Activated CD4-positive, alpha-beta T cell treated with anti-CD3 and anti-CD28 coated beads, Interleukin-2, amount 50 U/mL, for 24 hours (primary cell): ENCODE data around the gene CCDC106.

ENCODE experiments used
- DNase-seq, 2 donors: peaks; one replicate each; pipeline ENCODE4 v3.0.0-alpha.2; 2020; ENCODE audit warnings: low read depth in 1 of 2, low spot score in 1 of 2

Gene CCDC106

DNA sequence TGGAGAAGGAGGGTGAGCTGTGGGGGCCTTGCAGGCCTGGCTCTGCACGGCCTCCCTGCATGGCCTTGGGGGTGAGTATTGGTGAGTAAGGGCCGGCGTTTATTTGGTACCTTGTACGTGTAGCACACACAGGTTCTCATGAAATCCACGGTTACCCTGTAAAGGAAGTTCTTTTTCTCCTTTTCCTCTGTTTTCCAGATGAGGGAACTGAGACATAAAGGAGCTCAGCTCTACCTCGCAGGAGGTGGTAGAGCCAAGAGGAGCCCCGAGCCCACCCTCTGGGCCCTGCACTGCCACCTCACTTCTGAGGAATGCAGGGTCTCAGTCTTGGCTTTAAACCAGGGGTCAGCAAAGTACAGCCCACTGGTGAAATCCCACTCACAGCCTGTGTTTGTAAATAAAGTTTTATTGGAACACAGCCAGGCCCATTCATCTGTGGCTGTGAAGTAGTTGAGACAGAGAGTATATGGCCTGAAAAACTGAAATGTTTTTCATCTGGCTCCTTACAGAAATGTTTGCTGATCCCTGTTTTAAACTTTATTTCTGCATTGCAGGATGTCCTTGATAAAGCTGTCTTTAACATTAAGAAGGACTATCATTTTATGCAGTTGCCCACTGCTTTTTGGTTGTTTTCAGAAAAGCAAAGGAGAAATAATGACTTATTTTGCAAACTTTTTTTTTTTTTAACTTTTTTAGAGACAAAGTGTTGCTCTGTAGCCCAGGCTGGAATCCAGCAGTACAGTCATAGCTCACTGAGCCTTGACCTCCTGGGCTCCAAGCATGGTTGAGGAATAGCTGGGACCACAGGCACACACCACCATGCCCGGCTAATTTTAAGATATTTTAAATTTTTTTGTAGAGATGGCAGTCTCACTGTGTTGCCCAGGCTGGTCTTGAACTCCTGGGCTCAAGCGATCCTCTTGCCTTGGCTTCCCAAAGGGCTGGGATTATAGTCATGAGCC is 33.4 kb downstream of the CCDC106 start:
- DNase-seq = no peak

DNA sequence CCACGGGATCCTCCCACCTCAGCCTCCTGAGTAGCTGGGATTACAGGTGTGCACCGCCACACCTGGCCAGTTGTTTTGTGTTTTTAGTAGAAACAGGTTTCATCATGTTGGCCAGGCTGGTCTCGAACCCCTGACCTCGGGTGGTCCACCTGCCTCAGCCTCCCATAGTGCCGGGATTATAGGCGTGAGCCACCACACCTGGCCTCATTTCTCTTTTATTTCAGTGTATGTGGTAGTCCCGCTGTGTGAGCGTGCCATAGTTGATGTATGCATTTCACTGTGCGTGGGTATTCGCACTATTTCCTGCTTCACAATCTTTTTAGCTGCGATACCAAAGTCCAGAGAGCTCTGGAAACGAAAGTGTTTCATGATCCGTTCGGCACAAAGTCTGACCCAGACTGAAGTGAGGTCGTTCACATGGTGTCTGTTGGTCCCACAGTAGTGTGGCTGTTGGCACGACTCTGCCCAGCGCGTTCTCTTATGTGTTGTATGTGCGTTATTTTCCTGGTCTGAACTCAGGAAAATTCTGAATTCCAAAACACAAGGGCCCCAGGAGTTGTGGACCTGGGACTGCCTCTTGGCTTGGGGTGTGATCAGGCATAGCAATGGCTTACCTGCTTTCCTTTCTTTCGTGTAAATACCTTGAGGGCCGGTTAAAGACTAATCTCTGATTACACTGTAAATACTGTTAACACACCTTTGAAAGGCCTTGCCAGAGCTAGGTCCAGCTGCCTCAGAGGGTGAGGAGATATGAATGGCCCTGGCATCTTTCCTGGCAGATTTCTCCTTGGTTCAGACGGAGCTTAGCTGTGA is 35.6 kb downstream of the CCDC106 start:
- no peak for DNase-seq

DNA sequence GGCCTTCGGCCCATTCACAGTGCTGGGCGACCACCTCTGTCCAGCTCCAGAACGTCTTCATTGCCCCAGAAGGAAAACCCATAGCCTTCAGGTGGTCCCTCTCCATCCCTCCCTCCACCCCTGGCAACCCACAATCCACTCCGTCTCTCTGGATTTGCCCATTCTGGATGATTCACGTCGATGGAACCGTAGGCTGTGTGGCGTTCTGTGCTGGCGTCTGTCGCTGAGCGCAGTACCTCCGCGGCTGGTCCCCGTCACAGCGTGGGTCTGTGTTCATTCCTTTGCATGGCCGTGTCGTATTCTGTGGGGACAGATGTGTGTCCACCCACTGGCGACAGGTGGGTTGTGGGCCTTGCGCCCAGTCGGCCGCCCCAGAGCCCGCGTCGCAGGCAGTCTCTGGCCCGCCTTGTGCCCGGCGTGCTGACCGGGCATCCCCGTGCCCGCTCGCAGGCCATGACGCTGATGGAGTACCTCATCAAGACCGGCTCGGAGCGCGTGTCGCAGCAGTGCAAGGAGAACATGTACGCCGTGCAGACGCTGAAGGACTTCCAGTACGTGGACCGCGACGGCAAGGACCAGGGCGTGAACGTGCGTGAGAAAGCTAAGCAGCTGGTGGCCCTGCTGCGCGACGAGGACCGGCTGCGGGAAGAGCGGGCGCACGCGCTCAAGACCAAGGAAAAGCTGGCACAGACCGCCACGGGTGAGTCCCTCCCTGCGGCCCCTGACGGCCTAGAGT is 37.1 kb downstream of the CCDC106 start:
- no peak for DNase-seq

DNA sequence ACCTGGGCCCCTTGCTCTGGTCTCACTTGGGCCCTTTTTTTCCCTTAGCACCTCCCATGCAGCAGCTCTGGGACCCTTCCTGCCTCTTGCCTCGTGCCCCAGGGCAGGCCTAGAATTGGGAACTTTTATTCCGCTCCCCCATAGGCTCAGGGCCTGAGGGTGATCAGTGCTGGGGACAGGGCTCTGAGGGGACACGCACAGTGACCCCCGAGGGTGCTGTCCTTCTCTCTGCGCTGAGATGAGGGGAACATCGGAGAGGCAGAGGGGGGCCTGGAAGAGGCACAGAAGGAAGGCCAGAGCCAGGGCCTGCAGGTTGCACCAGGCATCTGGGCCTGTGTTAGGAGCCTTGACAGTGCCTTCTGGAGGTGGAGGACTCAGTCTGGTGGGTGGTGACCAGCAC is 37.8 kb downstream of the CCDC106 start:
- no peak for DNase-seq

GRCh38 chr19:55686311-55687050 is 38.5 kb downstream of the CCDC106 start:
- no peak for DNase-seq

GRCh38 chr19:55687281-55688201 is 39.5 kb downstream of the CCDC106 start:
- DNase-seq = no peak

- DNase-seq = no peak
Observed at GRCh38 chr19:55688422-55689218, 40.6 kb downstream of the CCDC106 start.

DNA sequence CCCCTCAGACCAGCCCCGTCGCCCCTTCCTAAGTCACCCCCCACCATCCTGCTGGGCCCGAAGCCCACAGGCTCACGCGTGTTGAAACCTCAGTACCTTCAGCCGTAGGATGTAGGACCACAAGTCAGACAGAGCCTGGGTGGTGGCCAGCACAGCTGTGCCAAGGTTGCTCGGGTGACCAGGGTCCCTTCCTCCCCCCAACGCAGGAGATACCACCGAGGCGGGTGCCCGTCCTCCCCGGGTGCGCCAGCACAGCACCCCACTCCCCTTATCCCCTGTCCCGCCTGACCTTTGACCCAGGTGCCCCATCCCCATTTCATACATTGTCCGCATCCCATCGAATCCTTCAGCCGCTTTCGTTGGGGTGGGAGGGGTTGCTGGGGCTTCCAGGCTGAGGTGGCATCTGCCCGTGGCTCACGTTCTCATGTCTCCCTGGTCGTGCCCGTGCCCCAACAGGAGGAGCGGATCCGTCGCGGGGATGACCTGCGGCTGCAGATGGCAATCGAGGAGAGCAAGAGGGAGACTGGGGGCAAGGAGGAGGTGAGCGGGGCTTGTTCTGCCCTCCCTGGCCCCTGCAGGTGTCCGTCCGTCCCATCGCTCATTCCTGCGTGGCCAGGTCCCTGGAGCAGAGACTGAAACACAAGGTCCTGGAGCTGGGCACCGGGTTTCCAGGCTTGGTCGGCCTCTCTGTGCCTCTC is 41.5 kb downstream of the CCDC106 start:
- no peak for DNase-seq

GRCh38 chr19:55690109-55690768 is 42.2 kb downstream of the CCDC106 start:
- DNase-seq = no peak

GRCh38 chr19:55690769-55691545 is 42.9 kb downstream of the CCDC106 start:
- DNase-seq = no peak

- no peak for DNase-seq
Observed at GRCh38 chr19:55691561-55692481, 43.8 kb downstream of the CCDC106 start.

DNA sequence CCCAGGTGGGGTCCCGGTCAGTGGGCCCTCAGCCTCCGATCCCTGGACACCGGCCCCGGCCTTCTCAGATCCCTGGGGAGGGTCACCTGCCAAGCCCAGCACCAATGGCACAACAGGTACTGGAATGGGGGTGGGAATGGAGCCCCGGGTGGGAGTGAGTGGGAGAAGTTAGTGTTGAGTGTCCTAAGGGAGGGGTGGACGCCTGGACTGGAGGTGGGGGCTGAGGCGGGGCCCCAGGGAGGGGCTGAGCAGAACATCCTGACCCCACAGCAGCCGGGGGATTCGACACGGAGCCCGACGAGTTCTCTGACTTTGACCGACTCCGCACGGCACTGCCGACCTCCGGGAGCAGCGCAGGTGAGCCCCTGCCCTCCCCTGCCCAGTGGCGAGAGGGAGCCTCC is 44.7 kb downstream of the CCDC106 start:
- DNase-seq = no peak

GRCh38 chr19:55693336-55693974 is 45.4 kb downstream of the CCDC106 start:
- DNase-seq = no peak

DNA sequence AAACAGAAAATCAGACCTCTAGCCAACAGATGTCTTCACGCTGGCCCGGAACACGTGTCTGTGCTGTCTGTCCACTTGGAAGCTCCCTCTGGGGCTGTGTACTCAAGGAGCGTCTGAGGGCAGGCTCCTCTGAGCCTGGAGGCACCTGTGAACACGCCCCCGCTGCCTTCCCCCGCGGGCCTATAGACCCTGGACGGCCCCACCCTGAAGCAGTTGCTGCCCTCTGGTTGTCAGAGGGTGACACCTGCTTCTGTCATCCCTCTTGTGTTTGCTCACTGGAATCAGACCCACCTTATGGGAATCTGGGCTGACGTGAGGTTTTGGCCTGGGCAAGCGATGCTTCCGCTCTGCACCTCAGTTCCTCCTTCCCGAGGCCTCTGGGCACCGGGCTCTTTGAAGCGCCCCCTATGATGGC is 46.2 kb downstream of the CCDC106 start:
- no peak for DNase-seq
